Measurements from ENCODE around the gene BTBD16.

The BTBD16 gene

DNA sequence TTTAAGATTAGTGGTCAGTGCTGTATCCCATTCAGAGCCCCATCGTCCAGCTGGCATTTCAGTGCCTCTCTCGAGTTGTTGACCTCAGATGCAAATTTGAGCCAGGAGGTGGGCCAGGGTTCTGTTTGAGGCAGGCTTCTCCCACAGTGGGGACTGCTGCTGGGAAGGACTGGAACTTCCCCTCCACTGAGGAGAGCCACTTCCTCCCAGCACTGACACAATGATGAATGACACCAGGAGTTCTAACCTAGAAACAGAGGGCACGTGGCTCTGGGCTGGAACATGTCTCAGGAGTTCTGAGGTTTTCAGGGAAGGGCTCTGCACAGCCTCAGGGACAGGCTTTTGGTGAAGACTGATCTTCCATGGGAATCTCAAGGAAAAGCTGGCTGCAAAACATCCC, 18.3 kb upstream of the BTBD16 start:
- no peak for DNase-seq (ENCODE audit: extremely low read depth, low read depth)
- H3K4me3 ChIP-seq (replicated peaks; ENCODE audit: low read depth, low read length), result no peak overlapping the region

GRCh38 chr10:122253605-122254004, 17.5 kb upstream of the BTBD16 start:
- TF ChIP-seq, protein P1, sequence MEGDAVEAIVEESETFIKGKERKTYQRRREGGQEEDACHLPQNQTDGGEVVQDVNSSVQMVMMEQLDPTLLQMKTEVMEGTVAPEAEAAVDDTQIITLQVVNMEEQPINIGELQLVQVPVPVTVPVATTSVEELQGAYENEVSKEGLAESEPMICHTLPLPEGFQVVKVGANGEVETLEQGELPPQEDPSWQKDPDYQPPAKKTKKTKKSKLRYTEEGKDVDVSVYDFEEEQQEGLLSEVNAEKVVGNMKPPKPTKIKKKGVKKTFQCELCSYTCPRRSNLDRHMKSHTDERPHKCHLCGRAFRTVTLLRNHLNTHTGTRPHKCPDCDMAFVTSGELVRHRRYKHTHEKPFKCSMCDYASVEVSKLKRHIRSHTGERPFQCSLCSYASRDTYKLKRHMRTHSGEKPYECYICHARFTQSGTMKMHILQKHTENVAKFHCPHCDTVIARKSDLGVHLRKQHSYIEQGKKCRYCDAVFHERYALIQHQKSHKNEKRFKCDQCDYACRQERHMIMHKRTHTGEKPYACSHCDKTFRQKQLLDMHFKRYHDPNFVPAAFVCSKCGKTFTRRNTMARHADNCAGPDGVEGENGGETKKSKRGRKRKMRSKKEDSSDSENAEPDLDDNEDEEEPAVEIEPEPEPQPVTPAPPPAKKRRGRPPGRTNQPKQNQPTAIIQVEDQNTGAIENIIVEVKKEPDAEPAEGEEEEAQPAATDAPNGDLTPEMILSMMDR (IDR thresholded peaks at IDR 0.05; ENCODE audit: low read depth, low read length, missing control alignments), result no peak
- no peak overlapping the region for H3K4me3 ChIP-seq (replicated peaks; ENCODE audit: low read depth, low read length)
- DNase-seq (ENCODE audit: extremely low read depth, low read depth), result no peak

More for the DNA sequence above, 18.3 kb upstream of the BTBD16 start:
- TF ChIP-seq, protein P1 (IDR thresholded peaks at IDR 0.05; ENCODE audit: low read depth, low read length, missing control alignments), result no peak

DNA sequence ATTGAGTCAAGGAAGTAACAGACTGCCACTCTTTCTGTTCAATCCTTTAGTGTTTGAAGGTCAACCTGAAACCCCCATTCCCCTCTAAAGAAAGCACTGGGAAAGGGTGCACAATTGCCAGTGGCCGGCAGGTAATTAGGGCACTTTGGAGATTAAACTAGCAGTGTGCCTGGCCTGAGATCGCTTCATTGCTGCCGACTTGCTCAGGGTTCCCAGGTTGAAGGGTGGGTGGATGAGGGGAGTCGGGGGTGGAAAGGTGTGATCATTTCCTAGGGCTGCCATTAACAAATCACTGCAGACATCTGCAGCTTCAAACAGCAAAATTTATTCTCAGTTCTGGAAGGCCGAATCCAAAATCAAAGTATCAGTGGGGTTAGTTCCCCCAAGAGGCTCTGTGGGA, 16.3 kb upstream of the BTBD16 start:
- TF ChIP-seq, protein P1 (IDR thresholded peaks at IDR 0.05; ENCODE audit: low read depth, low read length, missing control alignments), result no peak
- H3K4me3 ChIP-seq (replicated peaks; ENCODE audit: low read depth, low read length), result no peak overlapping the region
- no peak for DNase-seq (ENCODE audit: extremely low read depth, low read depth)

GRCh38 chr10:122255509-122256301, 15.4 kb upstream of the BTBD16 start:
- no peak overlapping the region for H3K4me3 ChIP-seq (replicated peaks; ENCODE audit: low read depth, low read length)
- DNase-seq (ENCODE audit: extremely low read depth, low read depth), result no peak
- TF ChIP-seq, protein P1 (IDR thresholded peaks at IDR 0.05; ENCODE audit: low read depth, low read length, missing control alignments), result no peak

GRCh38 chr10:122257041-122257440, 14.1 kb upstream of the BTBD16 start:
- H3K4me3 ChIP-seq (replicated peaks; ENCODE audit: low read depth, low read length), result no peak overlapping the region
- no peak for DNase-seq (ENCODE audit: extremely low read depth, low read depth)
- TF ChIP-seq, protein P1 (IDR thresholded peaks at IDR 0.05; ENCODE audit: low read depth, low read length, missing control alignments), result no peak

GRCh38 chr10:122258136-122259074, 12.7 kb upstream of the BTBD16 start:
- H3K4me3 ChIP-seq (replicated peaks; ENCODE audit: low read depth, low read length), result no peak overlapping the region
- DNase-seq (ENCODE audit: extremely low read depth, low read depth), result no peak
- TF ChIP-seq, protein P1 (IDR thresholded peaks at IDR 0.05; ENCODE audit: low read depth, low read length, missing control alignments), result no peak

Data from HFF-Myc (cell line).